ENCODE results near the gene CKS1B. TPM values are rescaled to one million over a fixed set of nuclear protein-coding genes. Genes with fewer than 3 reads are reported as not detected.
A peak's percentile ranks its signal among the peaks of the same experiment; 100 is the strongest.

CKS1B gene
- total RNA-seq, 2 experiments from 2014 or later: 151 to 162 TPM

DNA sequence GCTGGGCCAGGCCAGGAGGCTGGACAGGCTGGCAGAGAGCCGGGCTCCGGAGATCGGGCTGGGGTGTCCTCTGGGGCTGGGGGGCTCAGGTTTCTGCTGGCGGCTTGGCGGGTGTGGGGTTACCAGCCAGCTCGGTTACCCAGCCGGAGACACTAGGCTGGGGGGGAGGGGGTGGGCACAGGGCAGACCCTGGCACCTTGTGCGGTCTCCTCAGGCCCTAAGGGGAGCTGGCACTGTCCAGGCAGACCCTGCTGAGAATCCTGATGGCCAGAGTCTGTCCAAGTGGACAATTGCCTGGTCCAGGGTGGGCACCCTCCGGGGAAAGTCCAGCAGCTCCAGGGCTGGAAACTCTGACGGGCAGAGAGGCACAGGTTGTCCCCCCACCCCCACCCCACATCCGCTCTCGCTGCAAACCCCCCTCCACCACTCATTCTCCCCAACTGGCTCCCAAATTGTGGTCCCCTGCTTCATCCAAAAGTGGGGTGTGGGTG is 34.8 kb downstream of the CKS1B start:
- peaks cover 55% of the 10 kb centered on the region for H3K36me3 Mint-ChIP-seq (ENCODE audit: low read depth)
- POLR2A ChIA-PET: interaction anchor here (1.0 to 14.7 kb wide), 9 partner anchors 7 to 382 kb away, joined by 3 to 203 read pairs (median 4); partner anchors contain the start of genes CKS1B, FLAD1, KRTCAP2 and LENEP

DNA sequence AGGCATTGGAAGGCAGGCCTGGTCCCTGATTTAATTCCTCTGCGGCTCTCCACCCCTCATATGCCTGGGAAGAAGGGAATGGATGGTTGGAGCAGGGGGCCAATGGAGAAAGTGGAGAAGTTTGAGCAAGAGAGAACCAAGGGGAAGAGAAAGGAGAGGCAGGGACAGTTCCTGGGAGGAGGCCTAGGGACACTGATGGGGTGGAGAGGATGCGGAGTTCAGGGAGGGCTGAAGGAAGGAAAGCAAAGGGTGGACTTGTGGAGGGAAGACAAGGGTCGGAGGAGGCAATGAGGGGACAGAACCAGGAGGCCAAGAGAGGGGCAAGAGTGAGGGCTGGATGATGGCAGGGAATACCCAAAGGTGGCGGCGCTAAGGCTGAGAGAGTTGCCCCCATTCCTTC is 35.3 kb downstream of the CKS1B start:
- ChIA-PET CTCF (interaction anchor here (0.9 kb wide), 1 partner anchor 35 kb away, joined by 3 read pairs; no protein-coding TSS in a partner anchor), POLR2A (interaction anchor here (0.8 to 14.7 kb wide), 8 partner anchors 11 to 383 kb away, joined by 3 to 203 read pairs (median 4); partner anchors contain the start of genes CKS1B, FLAD1, KRTCAP2 and LENEP)
- DNase-seq: no peak
- Mint-ChIP-seq H3K4me3 (peak overlapping the region; percentile 96), H3K4me1 (peaks cover 80% of the 10 kb centered on the region), H3K9me3 (no peaks in the 10 kb centered on the region), H3K27me3 (no peaks in the 10 kb centered on the region), H3K36me3 (ENCODE audit: low read depth) (peaks cover 55% of the 10 kb centered on the region), H3K27ac (peak overlapping the region; percentile 90)

More for the DNA sequence above, 34.8 kb downstream of the CKS1B start:
- H3K27me3 Mint-ChIP-seq: no peaks in the 10 kb centered on the region
- H3K4me1 Mint-ChIP-seq: peaks cover 80% of the 10 kb centered on the region
- H3K27ac Mint-ChIP-seq: peak overlapping the region; percentile 90
- peak; percentile 45 for DNase-seq
- CTCF ChIA-PET: interaction anchor here (2.1 to 6.2 kb wide), 2 partner anchors 8 to 10 kb away, joined by 14 to 39 read pairs; no protein-coding TSS in a partner anchor
- H3K9me3 Mint-ChIP-seq: no peaks in the 10 kb centered on the region
- H3K4me3 Mint-ChIP-seq: peak overlapping the region; percentile 96

DNA sequence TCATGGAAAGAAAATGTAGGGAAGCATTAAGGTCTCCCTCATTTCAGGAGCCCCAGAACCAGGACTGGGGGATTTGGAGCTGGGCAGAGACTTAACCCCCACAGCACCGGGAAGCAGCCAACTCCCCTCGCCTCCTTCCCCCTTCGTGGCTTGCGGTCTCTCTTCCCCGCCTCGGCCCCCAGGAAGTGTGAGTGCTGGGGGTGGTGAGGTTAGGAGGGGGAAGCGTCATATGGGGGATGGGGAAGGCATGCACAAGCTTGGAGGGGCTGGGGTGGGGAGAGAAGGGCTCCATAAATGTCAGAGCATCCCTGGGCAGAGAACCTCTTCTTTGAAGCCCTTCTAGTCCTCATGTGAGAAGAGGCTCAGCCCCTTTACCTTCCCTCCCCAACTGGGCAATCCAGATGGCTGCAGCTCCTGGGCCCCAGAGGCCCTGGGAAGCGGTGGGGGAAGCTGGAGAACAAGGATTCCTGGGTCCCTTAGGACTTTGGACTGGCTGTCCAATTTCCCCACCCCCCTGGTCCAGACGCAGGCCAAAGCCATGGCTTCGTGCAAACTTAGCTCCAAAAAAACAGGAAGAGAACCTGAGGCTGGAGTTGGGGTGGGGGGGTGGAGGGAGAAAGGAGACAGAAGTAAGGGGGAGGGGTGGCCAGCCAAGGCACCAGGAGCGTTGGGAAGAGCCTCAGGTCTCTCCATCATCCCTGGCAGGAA is 35.9 kb downstream of the CKS1B start:
- ChIA-PET POLR2A (interaction anchor here (0.6 to 14.7 kb wide), 8 partner anchors 10 to 73 kb away, joined by 3 to 203 read pairs (median 5); partner anchors contain the start of genes CKS1B, FLAD1, LENEP and PMVK), CTCF (interaction anchor here (0.6 to 1.1 kb wide), 4 partner anchors 10 to 75 kb away, joined by 3 read pairs; no protein-coding TSS in a partner anchor)
- Mint-ChIP-seq H3K27ac (peak overlapping the region; percentile 90), H3K4me3 (peak overlapping the region; percentile 96), H3K27me3 (no peaks in the 10 kb centered on the region), H3K4me1 (peaks cover 81% of the 10 kb centered on the region), H3K9me3 (no peaks in the 10 kb centered on the region), H3K36me3 (ENCODE audit: low read depth) (peaks cover 55% of the 10 kb centered on the region)
- DNase-seq: peak; percentile 53

DNA sequence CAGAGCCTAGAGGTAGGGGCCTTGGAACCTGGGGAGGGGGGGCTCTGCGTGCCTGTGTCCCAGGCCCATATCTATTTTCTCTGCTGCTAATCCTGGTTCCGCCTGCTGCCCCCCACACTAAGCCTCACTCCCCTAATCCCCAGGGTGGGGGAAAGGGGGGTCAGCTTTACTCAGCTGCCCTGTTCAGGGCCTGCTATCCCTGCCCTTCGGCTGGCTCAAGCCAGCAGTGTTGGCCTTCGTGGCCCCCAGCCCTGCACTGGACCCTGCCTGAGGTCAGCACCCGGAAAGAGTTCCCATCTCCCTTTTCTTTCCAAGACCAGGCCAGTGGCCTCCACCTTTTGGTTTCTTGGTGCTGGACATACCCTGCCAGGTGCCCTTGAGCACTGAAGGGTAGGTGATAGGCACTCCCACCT is 36.5 kb downstream of the CKS1B start:
- Mint-ChIP-seq H3K9me3 (no peaks in the 10 kb centered on the region), H3K4me1 (peaks cover 81% of the 10 kb centered on the region), H3K36me3 (ENCODE audit: low read depth) (peaks cover 59% of the 10 kb centered on the region), H3K27me3 (no peaks in the 10 kb centered on the region), H3K4me3 (peak overlapping the region; percentile 96), H3K27ac (peak overlapping the region; percentile 90)
- ChIA-PET CTCF (interaction anchor here (0.8 to 1.1 kb wide), 2 partner anchors 9 to 74 kb away, joined by 3 read pairs; no protein-coding TSS in a partner anchor), POLR2A (interaction anchor here (1.0 to 14.7 kb wide), 6 partner anchors 10 to 74 kb away, joined by 3 to 203 read pairs (median 8); partner anchors contain the start of genes CKS1B, LENEP, PMVK and ZBTB7B)
- DNase-seq: no peak

DNA sequence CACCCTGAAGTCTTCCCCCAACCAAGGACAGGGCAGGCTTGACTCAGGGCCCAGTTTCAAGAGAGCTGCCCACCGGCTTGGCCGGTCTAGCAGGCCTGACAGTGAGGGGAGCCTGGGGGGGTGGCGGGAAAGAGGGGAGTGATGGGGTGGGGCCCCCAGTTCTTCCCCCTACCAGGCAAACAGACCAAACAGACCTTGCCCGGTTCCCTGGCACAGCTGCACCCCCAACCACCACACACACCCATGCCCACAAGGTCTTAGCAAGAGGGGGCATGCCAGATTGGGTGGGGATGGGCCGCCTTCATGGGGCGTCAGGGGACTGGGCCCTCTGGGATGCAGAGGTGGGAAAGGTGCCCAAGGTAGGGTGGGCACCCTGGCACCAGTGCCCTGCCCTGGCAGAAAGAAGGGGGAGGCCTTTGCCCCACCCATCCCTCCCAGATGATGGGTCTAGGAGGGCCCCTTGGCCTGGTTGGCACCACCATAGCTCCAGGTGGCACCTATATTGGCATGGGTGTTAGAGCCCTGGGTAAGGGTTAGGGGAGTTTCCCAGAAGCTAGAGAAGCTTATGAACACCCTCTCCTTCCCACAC is 37.0 kb downstream of the CKS1B start:
- peak overlapping the region; percentile 96 for H3K4me3 Mint-ChIP-seq
- H3K27ac Mint-ChIP-seq: peak overlapping the region; percentile 90
- H3K36me3 Mint-ChIP-seq (ENCODE audit: low read depth): peaks cover 61% of the 10 kb centered on the region
- POLR2A ChIA-PET: interaction anchor here (1.0 to 14.7 kb wide), 8 partner anchors 9 to 162 kb away, joined by 3 to 203 read pairs (median 6); partner anchors contain the start of genes FLAD1, KRTCAP2, LENEP and ZBTB7B
- CTCF ChIA-PET: interaction anchor here (0.5 to 8.1 kb wide), 4 partner anchors 15 to 452 kb away, joined by 3 to 139 read pairs (median 5); partner anchors contain the start of genes LENEP and ZBTB7B
- no peaks in the 10 kb centered on the region for H3K27me3 Mint-ChIP-seq
- H3K9me3 Mint-ChIP-seq: no peaks in the 10 kb centered on the region
- peaks cover 81% of the 10 kb centered on the region for H3K4me1 Mint-ChIP-seq
- no peak for DNase-seq

DNA sequence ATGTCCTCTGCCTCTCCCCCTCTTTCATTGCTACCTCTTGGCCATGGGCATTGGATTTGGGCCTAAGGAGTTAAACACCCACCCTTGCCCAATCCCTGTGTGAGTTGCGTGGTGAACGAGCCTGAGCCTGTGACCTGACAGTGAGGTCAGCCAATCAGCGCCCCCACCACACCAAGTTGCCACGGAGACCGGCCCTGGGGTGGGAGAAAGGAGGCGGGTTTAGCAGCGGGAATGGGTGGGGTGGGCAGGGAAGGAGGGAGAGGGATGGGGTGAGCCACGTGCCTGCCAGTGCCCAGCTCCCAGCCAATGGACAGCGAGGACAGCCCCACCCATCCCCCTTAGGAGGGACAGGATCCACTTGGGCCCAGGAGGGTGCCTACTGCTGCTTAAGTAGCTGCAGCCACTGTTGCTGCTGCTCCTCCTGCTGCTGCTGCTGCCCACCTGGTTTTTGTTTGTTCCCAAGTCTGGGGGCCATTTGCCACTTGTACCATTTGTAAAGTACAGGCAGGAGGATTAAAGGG is 37.6 kb downstream of the CKS1B start:
- peak; percentile 69 for DNase-seq
- H3K4me3 Mint-ChIP-seq: peak overlapping the region; percentile 77
- H3K27ac Mint-ChIP-seq: peak overlapping the region; percentile 89

DNA sequence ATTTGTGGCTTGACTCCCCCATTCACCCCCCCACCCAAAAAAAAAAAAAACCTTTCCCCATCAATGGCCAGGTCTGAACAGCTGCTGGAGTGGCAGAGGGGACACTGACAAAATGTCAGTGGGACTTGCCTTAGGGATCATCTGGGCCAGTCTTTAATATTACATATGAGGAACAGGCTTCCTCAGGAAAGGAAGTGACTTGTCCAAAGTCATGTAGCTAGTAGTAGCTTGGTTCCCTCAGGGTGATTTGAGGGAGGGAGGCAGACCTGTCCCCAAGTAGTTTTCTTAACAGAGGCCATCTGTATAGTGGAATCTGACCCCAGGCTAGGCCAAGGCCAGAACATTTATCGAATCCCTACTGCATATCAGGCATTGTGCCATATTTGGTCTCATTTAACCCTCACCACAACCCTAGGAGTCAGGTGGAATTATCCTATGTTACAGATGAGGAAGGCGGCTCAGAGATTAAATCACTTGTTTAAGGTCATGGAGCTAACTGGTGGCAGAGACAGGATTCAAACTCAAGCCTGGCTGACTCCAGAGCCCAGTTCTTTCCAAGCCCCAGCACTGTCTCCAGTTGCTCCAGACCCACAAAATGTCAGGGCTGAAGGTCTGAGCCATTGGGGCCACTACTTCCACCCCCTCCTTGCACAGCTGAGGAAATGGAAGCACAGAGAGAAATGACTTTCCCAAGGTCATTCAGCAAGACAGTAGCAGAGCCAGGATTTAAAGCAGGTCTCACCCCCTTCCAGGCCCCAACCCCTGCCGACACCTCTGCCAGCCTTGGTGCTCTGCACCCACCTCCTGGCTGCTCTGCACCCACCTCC is 38.5 kb downstream of the CKS1B start:
- Mint-ChIP-seq H3K4me3 (peak overlapping the region; percentile 77), H3K4me1 (peaks cover 78% of the 10 kb centered on the region), H3K9me3 (no peaks in the 10 kb centered on the region), H3K27me3 (no peaks in the 10 kb centered on the region), H3K36me3 (ENCODE audit: low read depth) (peaks cover 64% of the 10 kb centered on the region), H3K27ac (peak overlapping the region; percentile 89)
- POLR2A ChIA-PET: interaction anchor here (1.0 to 14.7 kb wide), 11 partner anchors 9 to 160 kb away, joined by 3 to 203 read pairs (median 5); partner anchors contain the start of genes ADAM15, CKS1B, FLAD1 and KRTCAP2
- CTCF ChIA-PET: interaction anchor here (0.6 to 8.1 kb wide), 8 partner anchors 16 to 453 kb away, joined by 3 to 139 read pairs (median 4); partner anchors contain the start of genes FLAD1, KRTCAP2, LENEP and ZBTB7B
- DNase-seq: no peak

More for the DNA sequence above, 37.6 kb downstream of the CKS1B start:
- H3K27me3 Mint-ChIP-seq: no peaks in the 10 kb centered on the region
- CTCF ChIA-PET: interaction anchor here (0.9 to 8.1 kb wide), 6 partner anchors 15 to 453 kb away, joined by 3 to 139 read pairs (median 4); partner anchors contain the start of genes KRTCAP2, LENEP and ZBTB7B
- no peaks in the 10 kb centered on the region for H3K9me3 Mint-ChIP-seq
- POLR2A ChIA-PET: interaction anchor here (1.0 to 14.7 kb wide), 10 partner anchors 10 to 161 kb away, joined by 3 to 203 read pairs (median 5); partner anchors contain the start of genes CKS1B, FLAD1, KRTCAP2 and LENEP
- peaks cover 63% of the 10 kb centered on the region for H3K36me3 Mint-ChIP-seq (ENCODE audit: low read depth)
- H3K4me1 Mint-ChIP-seq: peaks cover 81% of the 10 kb centered on the region

DNA sequence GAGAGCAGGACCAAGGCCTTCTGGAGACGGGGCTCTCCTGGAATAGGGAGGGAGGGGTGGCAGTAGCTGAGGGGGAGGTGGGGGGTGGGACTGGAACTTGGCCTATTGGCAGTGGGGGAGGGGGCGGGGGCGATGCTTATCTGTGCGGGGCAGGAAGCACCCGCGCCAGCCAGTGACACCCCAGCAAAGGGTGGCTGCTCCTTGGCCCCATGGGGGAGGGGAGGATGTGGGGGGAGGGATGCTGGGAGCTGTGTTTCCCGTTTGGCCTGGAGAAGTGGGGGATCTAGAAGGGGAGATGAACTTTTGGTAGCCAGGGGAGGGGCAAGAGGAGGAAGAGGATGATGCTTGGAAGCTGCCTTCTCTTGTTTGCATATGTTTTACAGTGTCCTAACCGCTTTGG is 39.2 kb downstream of the CKS1B start:
- Mint-ChIP-seq H3K27me3 (no peaks in the 10 kb centered on the region), H3K9me3 (no peaks in the 10 kb centered on the region), H3K4me3 (peak overlapping the region; percentile 77), H3K4me1 (peaks cover 75% of the 10 kb centered on the region), H3K36me3 (ENCODE audit: low read depth) (peaks cover 67% of the 10 kb centered on the region), H3K27ac (peak overlapping the region; percentile 89)
- peak; percentile 55 for DNase-seq
- ChIA-PET CTCF (interaction anchor here (0.8 to 8.1 kb wide), 9 partner anchors 9 to 454 kb away, joined by 3 to 139 read pairs (median 4); partner anchors contain the start of genes ADAM15, FLAD1, KRTCAP2 and LENEP), POLR2A (interaction anchor here (1.0 to 14.7 kb wide), 7 partner anchors 9 to 159 kb away, joined by 3 to 203 read pairs (median 5); partner anchors contain the start of genes ADAM15, FLAD1, KRTCAP2 and LENEP)

DNA sequence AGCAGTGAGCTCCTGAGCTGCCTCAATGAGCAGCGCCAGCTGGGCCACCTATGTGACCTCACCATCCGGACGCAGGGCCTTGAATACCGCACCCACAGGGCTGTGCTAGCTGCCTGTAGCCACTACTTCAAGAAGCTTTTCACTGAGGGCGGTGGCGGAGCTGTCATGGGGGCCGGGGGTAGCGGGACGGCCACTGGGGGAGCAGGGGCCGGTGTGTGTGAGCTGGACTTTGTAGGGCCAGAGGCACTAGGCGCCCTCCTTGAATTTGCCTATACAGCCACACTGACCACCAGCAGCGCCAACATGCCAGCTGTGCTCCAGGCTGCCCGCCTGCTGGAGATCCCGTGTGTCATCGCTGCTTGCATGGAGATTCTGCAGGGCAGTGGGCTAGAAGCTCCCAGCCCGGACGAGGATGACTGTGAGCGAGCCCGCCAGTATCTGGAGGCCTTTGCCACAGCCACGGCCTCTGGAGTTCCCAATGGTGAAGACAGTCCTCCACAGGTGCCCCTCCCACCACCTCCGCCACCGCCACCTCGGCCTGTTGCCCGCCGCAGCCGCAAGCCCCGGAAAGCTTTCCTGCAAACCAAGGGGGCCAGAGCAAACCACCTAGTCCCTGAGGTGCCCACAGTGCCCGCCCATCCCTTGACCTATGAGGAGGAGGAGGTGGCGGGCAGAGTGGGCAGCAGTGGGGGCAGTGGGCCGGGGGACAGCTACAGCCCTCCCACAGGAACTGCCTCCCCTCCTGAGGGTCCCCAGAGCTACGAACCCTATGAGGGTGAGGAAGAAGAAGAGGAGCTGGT is 40.4 kb downstream of the CKS1B start:
- H3K4me3 Mint-ChIP-seq: no peak overlapping the region
- H3K27ac Mint-ChIP-seq: no peak overlapping the region
- POLR2A ChIA-PET: interaction anchor here (0.7 to 14.7 kb wide), 11 partner anchors 8 to 79 kb away, joined by 3 to 203 read pairs (median 7); partner anchors contain the start of genes FLAD1, LENEP, PBXIP1 and PMVK
- H3K9me3 Mint-ChIP-seq: no peaks in the 10 kb centered on the region
- DNase-seq: no peak
- H3K4me1 Mint-ChIP-seq: peaks cover 78% of the 10 kb centered on the region
- no peaks in the 10 kb centered on the region for H3K27me3 Mint-ChIP-seq
- H3K36me3 Mint-ChIP-seq (ENCODE audit: low read depth): peaks cover 68% of the 10 kb centered on the region
- CTCF ChIA-PET: interaction anchor here (1.0 to 8.1 kb wide), 10 partner anchors 18 to 455 kb away, joined by 4 to 139 read pairs (median 10); partner anchors contain the start of genes ADAM15, FLAD1, LENEP and PBXIP1

DNA sequence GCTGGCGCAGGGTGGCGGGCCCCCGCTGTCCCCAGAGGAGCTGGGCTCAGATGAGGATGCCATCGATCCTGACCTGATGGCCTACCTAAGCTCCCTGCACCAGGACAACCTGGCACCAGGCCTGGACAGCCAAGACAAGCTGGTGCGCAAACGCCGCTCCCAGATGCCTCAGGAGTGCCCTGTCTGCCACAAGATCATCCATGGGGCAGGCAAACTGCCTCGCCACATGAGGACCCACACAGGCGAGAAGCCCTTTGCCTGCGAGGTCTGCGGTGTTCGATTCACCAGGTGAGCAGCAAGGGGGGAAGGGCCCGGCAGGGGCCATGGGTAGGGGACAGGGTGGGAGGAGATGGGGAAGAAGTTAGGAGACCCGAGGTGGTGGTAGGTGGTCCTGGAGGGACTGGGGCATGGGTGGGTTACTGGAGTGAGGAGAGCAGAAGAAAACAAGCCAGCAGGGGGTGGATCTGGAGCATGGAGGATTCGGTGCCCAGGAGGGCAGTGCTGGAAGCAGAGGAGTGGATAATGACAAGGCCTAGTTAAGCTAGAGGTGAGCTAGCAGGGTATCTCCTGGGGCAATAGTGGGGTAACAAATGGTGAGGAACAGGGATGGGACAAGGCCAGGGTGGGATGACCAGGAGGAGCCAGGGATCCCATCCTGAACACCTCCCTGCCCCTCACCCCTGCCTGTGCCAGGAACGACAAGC is 41.2 kb downstream of the CKS1B start:
- peak overlapping the region; percentile 46 for H3K4me3 Mint-ChIP-seq
- peak overlapping the region; percentile 83 for H3K27ac Mint-ChIP-seq
- peaks cover 66% of the 10 kb centered on the region for H3K36me3 Mint-ChIP-seq (ENCODE audit: low read depth)
- no peaks in the 10 kb centered on the region for H3K27me3 Mint-ChIP-seq
- no peaks in the 10 kb centered on the region for H3K9me3 Mint-ChIP-seq
- H3K4me1 Mint-ChIP-seq: peaks cover 73% of the 10 kb centered on the region
- DNase-seq: no peak
- CTCF ChIA-PET: interaction anchor here (1.0 to 8.1 kb wide), 14 partner anchors 10 to 455 kb away, joined by 4 to 139 read pairs (median 16); partner anchors contain the start of genes ADAM15, CKS1B, FLAD1 and LENEP
- POLR2A ChIA-PET: interaction anchor here (0.7 to 14.7 kb wide), 16 partner anchors 8 to 79 kb away, joined by 3 to 203 read pairs (median 4); partner anchors contain the start of genes CKS1B, FLAD1, LENEP and PBXIP1
